PC-3 (cell line): ENCODE measurements around the gene TXNL4B. TPM values are rescaled to one million over a fixed set of nuclear protein-coding genes. Genes with fewer than 3 reads are reported as not detected.

Experiments
- ATAC-seq: fragments of 200-7000 bp; cut with Tn5 transposase; 2 replicates; pipeline ENCODE4 v1.9.1; 2020; ENCODE audit warnings: mild to moderate bottlenecking, moderate library complexity
- BruUV-seq: library from RNA; stranded (reverse); fragments of 400-500 nt; replicated peaks from 2 replicates; lab custom pipeline; 2021; lab: Mats Ljungman, UMichigan
- CTCF ChIA-PET: fragments of 300-600 bp; sonication (Branson Sonifier 250); formaldehyde crosslinking; loops from one replicate; lab custom pipeline; 2022; ENCODE audit warnings: antibody characterized with exemption; lab: Charles Lee
- POLR2A ChIA-PET: fragments of 300-600 bp; sonication (Branson Sonifier 250); formaldehyde crosslinking; loops from one replicate; lab custom pipeline; 2022; ENCODE audit warnings: antibody characterized with exemption; ENCODE audit not compliant: unreplicated experiment; lab: Charles Lee
- DNase-seq: peaks from one replicate; pipeline ENCODE4 v3.0.0-alpha.2; 2015
- H2AFZ ChIP-seq: fragments of 300-600 bp; sonication (generic); 2 replicates; pipeline ENCODE4 v1.6.0; 2016; ENCODE audit warnings: antibody characterized with exemption, low read length
- H3F3A ChIP-seq: fragments of 300-600 bp; sonication (generic); one replicate; pipeline ENCODE4 v1.6.0; 2017; ENCODE audit warnings: antibody characterized with exemption, low read length, control low read depth, mild to moderate bottlenecking; ENCODE audit not compliant: unreplicated experiment
- H3K27ac ChIP-seq: fragments of 300-600 bp; sonication (generic); 2 replicates; pipeline ENCODE4 v1.5.1; 2016; ENCODE audit warnings: mild to moderate bottlenecking, low read length
- H3K27me3 ChIP-seq: fragments of 300-600 bp; sonication (generic); 2 replicates; pipeline ENCODE4 v1.6.1; 2016; ENCODE audit warnings: low read length, mixed read lengths
- H3K36me3 ChIP-seq: fragments of 300-600 bp; sonication (generic); 2 replicates; pipeline ENCODE4 v1.6.1; 2016; ENCODE audit warnings: low read depth, mixed run types, low read length, mixed read lengths
- H3K4me1 ChIP-seq: fragments of 300-600 bp; sonication (generic); 2 replicates; pipeline ENCODE4 v1.5.1; 2016; ENCODE audit warnings: low read length; ENCODE audit not compliant: insufficient read depth
- H3K4me2 ChIP-seq: fragments of 300-600 bp; sonication (generic); 2 replicates; pipeline ENCODE4 v1.6.0; 2016; ENCODE audit warnings: low read length
- H3K4me3 ChIP-seq: fragments of 300-600 bp; sonication (generic); 2 replicates; pipeline ENCODE4 v1.5.1; 2016; ENCODE audit warnings: mild to moderate bottlenecking, low read length, mixed read lengths
- H3K79me2 ChIP-seq: fragments of 300-600 bp; sonication (generic); 2 replicates; pipeline ENCODE4 v1.6.1; 2017; ENCODE audit warnings: low read length, mixed read lengths
- H3K9ac ChIP-seq: fragments of 300-600 bp; sonication (generic); 2 replicates; pipeline ENCODE4 v1.6.0; 2016; ENCODE audit warnings: mild to moderate bottlenecking, low read length
- H3K9me2 ChIP-seq: fragments of 300-600 bp; sonication (generic); replicated peaks from 2 replicates; pipeline ENCODE4 v1.6.1; 2016; ENCODE audit warnings: mixed run types, low read length, mixed read lengths
- H3K9me3 ChIP-seq: fragments of 300-600 bp; sonication (generic); 2 replicates; pipeline ENCODE4 v1.6.1; 2016; ENCODE audit warnings: low read length, mixed read lengths
- H4K20me1 ChIP-seq: fragments of 300-600 bp; sonication (generic); 2 replicates; pipeline ENCODE4 v1.6.1; 2016; ENCODE audit warnings: low read length, mixed read lengths
- CTCF ChIP-seq: fragments of 300-600 bp; sonication (generic); conservative IDR thresholded peaks from 2 replicates; pipeline ENCODE4 v1.5.1; 2017; ENCODE audit warnings: antibody characterized with exemption, low read depth, mild to moderate bottlenecking, low read length
- EZH2 ChIP-seq: fragments of 300-600 bp; sonication (generic); IDR thresholded peaks from one replicate; pipeline ENCODE4 v1.6.1; 2017; ENCODE audit warnings: antibody characterized with exemption, mild to moderate bottlenecking, low read length; ENCODE audit not compliant: unreplicated experiment
- EZH2phosphoT487 ChIP-seq: fragments of 300-600 bp; sonication (generic); IDR thresholded peaks from 2 replicates; pipeline ENCODE4 v1.6.1; 2018; ENCODE audit warnings: mild to moderate bottlenecking, antibody characterized with exemption, low read length, borderline replicate concordance
- intact Hi-C: fragments of 100-400 bp; cut with micrococcal nuclease; formaldehyde crosslinking; loops from 2 replicates; pipeline ENCODE4 v1.9.0; 2023
- total RNA-seq: library from RNA; depleted of rRNA; stranded (reverse); fragments of >200 nt; gene quantifications from 2 replicates; pipeline ENCODE4 v1.2.3, GENCODE V29; 2014; rRNA removed

Gene TXNL4B
- total RNA-seq, 1 experiment from 2014 or later: 9.6 TPM

- intact Hi-C loops: no loop called here
- no peaks in the 10 kb centered on the region for H3K9me3 ChIP-seq
- H2AFZ ChIP-seq: no peak overlapping the region
- ATAC-seq (no peak), DNase-seq (no peak)
- H3K27ac ChIP-seq: no peak overlapping the region
- no peaks in the 10 kb centered on the region for H3K79me2 ChIP-seq
- H3K9me2 ChIP-seq: no peaks in the 10 kb centered on the region
- H3K36me3 ChIP-seq: no peaks in the 10 kb centered on the region
- CTCF ChIA-PET: no interaction called here
- no peak overlapping the region for H3K9ac ChIP-seq
- BruUV-seq: no TSS peak
- H3F3A ChIP-seq: no peaks in the 10 kb centered on the region
- H3K4me2 ChIP-seq: no peak overlapping the region
- POLR2A ChIA-PET: no interaction called here
- H3K27me3 ChIP-seq: no peaks in the 10 kb centered on the region
- TF ChIP-seq CTCF (no peak), EZH2 (no peak), EZH2phosphoT487 (no peak)
- no peak overlapping the region for H3K4me3 ChIP-seq
- H4K20me1 ChIP-seq: no peaks in the 10 kb centered on the region
- H3K4me1 ChIP-seq: no peaks in the 10 kb centered on the region
Measured at GRCh38 chr16:72042157-72042660, 51.2 kb downstream of the TXNL4B start.

GRCh38 chr16:72036098-72036497 lies 57.3 kb downstream of the TXNL4B start:
- Histone ChIP-seq H3K9me2 (no peaks in the 10 kb centered on the region), H3K4me3 (no peak overlapping the region), H3K9ac (no peak overlapping the region), H3K27me3 (no peaks in the 10 kb centered on the region), H3F3A (no peaks in the 10 kb centered on the region), H3K4me2 (no peak overlapping the region), H3K27ac (no peak overlapping the region), H3K9me3 (no peaks in the 10 kb centered on the region), H3K4me1 (no peaks in the 10 kb centered on the region), H3K36me3 (no peaks in the 10 kb centered on the region), H2AFZ (no peak overlapping the region), H4K20me1 (no peaks in the 10 kb centered on the region), H3K79me2 (no peaks in the 10 kb centered on the region)
- no TSS peak for BruUV-seq
- intact Hi-C loops: no loop called here
- DNase-seq: no peak
- POLR2A ChIA-PET: no interaction called here
- ATAC-seq: no peak
- CTCF ChIA-PET: no interaction called here
- TF ChIP-seq EZH2phosphoT487 (no peak), CTCF (no peak)

Other genes with a start within 250 kb of the TXNL4B start
- 8.5 and 9.2 TPM in 2 replicates for gene ATXN1L, start 247.6 kb downstream of the TXNL4B start, total RNA-seq
- 4.7 and 5.4 TPM in 2 replicates for gene ZNF821, start 209.4 kb downstream of the TXNL4B start, total RNA-seq
- gene IST1, start 198.1 kb downstream of the TXNL4B start, total RNA-seq: 75.2 and 86.4 TPM in 2 replicates
- not detected in 2 replicates for gene PKD1L3, start 93.2 kb downstream of the TXNL4B start, total RNA-seq
- 10.6 and 11.1 TPM in 2 replicates for gene DHODH, start 84.9 kb downstream of the TXNL4B start, total RNA-seq
- not detected in 2 replicates for gene HP, start 39.1 kb downstream of the TXNL4B start, total RNA-seq
- gene HPR, start 30.4 kb downstream of the TXNL4B start, total RNA-seq: not detected in 2 replicates
- gene DHX38, start 227 bp upstream of the TXNL4B start, total RNA-seq: 61.2 and 78.6 TPM in 2 replicates
- 1.2 and 2.0 TPM in 2 replicates for gene PMFBP1, start 78.5 kb upstream of the TXNL4B start, total RNA-seq